ENCODE data around the gene FOXE3.

Gene FOXE3

DNA sequence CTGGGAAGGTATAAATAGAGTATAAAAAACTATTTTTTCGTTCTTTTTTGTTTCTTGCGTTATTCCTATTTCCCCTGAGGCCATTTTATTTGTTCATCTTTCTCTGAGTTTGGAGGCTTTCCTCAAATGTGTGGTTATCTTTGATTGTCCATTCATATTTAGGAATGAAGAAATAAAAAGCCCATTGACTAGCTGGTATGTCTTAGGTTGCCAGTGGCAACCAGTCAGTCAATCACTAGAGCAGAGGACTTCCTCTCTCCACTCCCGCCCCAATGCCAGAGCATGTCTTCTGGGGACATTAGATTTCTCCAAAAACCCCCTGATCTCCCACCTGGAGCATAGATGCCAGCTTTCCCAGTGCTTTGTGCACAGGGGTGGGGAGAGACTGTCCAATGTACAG is 20.7 kb upstream of the FOXE3 start:
- Mint-ChIP-seq H3K4me3 (no peak overlapping the region), H3K27me3 (peaks cover 18% of the 10 kb centered on the region), H3K9me3 (no peaks in the 10 kb centered on the region), H3K4me1 (no peaks in the 10 kb centered on the region), H3K36me3 (ENCODE audit: low read depth) (no peaks in the 10 kb centered on the region), H3K27ac (no peak overlapping the region)
- no peak for DNase-seq
- ATAC-seq, result no peak

DNA sequence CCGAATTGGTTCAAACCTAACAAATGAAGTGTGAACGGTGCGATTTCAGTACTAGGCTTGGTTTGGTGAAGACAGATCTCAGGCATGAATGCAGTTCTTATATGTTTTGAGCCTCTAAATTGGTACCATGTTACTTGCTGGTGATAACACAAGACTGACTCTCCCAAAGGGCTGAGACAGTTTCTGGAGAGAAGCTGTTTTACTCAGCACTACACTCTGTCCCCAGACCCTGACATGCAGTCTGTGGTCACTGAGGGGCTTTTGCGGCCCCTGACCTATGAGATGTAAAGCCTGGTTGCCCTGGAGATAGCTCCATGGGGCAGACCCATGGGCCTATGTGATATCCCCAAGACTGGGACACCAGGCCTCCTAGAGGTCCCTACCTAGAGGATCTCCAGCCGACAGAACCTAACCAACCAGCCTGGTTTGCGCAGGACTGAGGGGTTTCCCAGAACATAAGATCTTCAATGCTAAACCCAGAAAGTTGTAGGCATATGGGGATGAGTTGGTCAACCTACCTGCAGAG is 19.4 kb upstream of the FOXE3 start:
- H3K4me3 Mint-ChIP-seq, result no peak overlapping the region
- ATAC-seq, result no peak
- no peaks in the 10 kb centered on the region for H3K4me1 Mint-ChIP-seq
- no peak for DNase-seq
- H3K36me3 Mint-ChIP-seq (ENCODE audit: low read depth), result no peaks in the 10 kb centered on the region
- H3K27me3 Mint-ChIP-seq, result peaks cover 20% of the 10 kb centered on the region
- no peaks in the 10 kb centered on the region for H3K9me3 Mint-ChIP-seq
- no peak overlapping the region for H3K27ac Mint-ChIP-seq

DNA sequence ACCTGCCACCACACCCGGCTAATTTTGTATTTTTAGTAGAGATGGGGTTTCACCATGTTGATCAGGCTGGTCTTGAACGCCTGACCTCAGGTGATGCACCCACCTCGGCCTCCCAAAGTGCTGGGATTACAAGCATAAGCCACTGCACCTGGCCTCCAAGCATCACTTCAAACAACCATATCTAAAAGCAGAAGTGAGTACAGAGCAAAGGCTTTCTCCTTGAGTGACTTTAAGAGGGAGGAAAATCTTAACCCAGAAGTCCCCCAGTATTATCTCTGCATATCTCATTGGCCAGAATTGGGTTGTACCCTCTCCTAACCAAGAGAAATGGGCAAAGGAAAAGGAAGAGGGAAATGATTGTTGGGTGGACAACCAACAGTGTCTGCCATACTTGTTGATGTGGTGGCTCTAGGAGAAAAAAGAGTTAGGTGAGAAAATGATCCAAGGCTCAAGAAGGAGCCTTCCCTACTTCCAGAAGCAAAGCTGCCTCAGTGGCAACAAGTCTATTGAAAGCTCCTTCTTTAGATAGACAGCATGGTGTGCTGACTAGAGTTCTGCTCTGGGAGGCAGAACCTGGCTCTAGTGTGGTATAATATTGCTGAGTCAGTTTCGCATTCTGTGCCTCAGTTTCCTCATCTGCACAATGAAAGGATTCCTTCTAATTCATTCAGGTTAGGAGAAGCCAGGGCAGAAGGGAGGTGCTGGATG is 16.8 kb upstream of the FOXE3 start:
- DNase-seq (no peak), ATAC-seq (no peak)
- no peaks in the 10 kb centered on the region for H3K36me3 Mint-ChIP-seq (ENCODE audit: low read depth)
- H3K9me3 Mint-ChIP-seq, result no peaks in the 10 kb centered on the region
- no peak overlapping the region for H3K4me3 Mint-ChIP-seq
- H3K4me1 Mint-ChIP-seq, result no peaks in the 10 kb centered on the region
- H3K27ac Mint-ChIP-seq, result no peak overlapping the region
- H3K27me3 Mint-ChIP-seq, result peaks cover 14% of the 10 kb centered on the region

DNA sequence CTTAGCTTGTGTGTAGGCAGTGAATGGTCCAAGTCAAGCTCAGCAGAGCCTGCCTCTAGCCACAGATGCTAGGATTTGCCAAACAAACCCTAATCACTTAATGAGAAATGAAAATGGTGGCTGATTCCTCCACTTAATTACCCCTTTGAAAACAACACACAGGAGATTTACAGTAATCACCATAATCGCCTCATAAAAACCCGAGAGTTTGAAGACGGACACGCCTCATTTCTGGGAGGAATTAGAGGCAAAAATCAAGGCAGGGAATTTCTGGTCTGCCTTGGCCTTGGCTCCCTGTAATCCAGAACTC is 16.3 kb upstream of the FOXE3 start:
- no peaks in the 10 kb centered on the region for H3K4me1 Mint-ChIP-seq
- ATAC-seq (no peak), DNase-seq (no peak)
- no peak overlapping the region for H3K27ac Mint-ChIP-seq
- no peaks in the 10 kb centered on the region for H3K36me3 Mint-ChIP-seq (ENCODE audit: low read depth)
- peaks cover 9% of the 10 kb centered on the region for H3K27me3 Mint-ChIP-seq
- no peak overlapping the region for H3K4me3 Mint-ChIP-seq
- no peaks in the 10 kb centered on the region for H3K9me3 Mint-ChIP-seq

DNA sequence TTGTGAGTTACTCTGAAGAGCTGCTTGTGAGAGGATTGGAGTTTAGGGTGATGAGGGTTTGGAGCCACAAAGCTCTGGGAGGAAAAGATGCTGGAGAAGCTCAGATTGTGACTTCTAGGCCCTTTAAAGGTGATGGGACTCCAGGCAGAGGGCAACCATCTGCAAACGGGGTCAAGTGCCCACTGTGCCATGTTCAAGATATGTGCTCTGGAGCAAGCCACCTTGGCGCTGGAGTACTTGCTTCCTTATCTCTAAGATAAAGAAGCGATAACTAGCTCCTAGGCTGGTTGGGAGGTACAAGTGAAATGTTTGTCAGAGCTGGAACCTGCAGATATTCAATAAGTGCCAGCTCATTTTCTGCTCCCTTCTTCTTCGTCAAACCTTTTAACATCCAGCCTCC is 14.3 kb upstream of the FOXE3 start:
- no peak for ATAC-seq
- no peak for DNase-seq
- Mint-ChIP-seq H3K27ac (no peak overlapping the region), H3K9me3 (no peaks in the 10 kb centered on the region), H3K27me3 (peaks cover 8% of the 10 kb centered on the region), H3K36me3 (ENCODE audit: low read depth) (no peaks in the 10 kb centered on the region), H3K4me1 (no peaks in the 10 kb centered on the region), H3K4me3 (no peak overlapping the region)

DNA sequence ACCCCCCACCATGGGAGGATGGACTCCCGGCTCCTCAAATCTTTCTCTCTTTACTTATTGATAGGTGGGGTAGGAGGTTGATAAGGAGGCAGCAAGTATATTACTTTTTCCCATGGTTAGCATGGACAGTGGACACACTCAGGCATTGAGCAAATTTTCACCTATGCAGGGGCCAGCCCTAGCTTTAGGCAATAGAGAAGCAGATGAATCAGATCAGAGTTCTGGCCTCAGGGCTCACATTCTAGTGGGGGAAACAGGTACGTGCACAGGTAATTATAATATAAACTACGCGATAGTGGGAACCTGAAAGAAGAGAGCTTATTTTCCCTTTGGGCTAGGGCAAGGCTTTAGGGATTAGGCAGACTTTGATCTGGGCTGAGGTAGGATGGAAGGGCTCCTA is 13.5 kb upstream of the FOXE3 start:
- H3K4me3 Mint-ChIP-seq, result no peak overlapping the region
- H3K4me1 Mint-ChIP-seq, result no peaks in the 10 kb centered on the region
- no peak for DNase-seq
- H3K9me3 Mint-ChIP-seq, result no peaks in the 10 kb centered on the region
- no peaks in the 10 kb centered on the region for H3K36me3 Mint-ChIP-seq (ENCODE audit: low read depth)
- H3K27ac Mint-ChIP-seq, result no peak overlapping the region
- no peak for ATAC-seq
- peaks cover 8% of the 10 kb centered on the region for H3K27me3 Mint-ChIP-seq

DNA sequence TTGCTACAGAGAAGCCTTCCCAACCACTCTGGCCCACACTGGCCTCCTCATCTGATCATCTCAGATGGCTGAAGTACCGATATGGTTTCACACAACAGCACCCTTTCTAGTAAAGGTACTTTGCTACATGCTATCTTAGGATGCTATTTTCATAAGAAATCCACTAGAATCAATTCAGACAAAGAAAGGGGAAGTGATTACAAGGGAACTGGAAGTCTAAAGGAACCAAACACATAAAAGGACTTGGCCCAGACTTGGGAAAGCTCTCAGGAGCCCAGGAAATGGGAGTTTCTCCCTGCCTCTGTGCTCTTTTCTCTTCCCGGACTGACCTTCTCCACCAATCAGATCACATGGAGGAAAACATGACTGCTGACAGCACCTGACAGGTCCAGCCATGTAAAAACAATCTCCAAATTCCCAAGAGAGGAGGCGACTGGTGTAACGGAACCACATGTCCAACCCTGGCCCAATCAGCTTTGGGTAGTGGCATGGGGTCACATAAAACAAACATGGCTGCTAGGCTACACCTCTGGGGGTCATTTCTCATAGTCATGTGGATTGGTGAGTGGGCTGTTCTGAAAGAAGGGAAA is 12.7 kb upstream of the FOXE3 start:
- ATAC-seq (no peak), DNase-seq (no peak)
- H3K36me3 Mint-ChIP-seq (ENCODE audit: low read depth), result no peaks in the 10 kb centered on the region
- H3K4me1 Mint-ChIP-seq, result no peaks in the 10 kb centered on the region
- H3K27ac Mint-ChIP-seq, result no peak overlapping the region
- peaks cover 5% of the 10 kb centered on the region for H3K27me3 Mint-ChIP-seq
- H3K4me3 Mint-ChIP-seq, result no peak overlapping the region
- H3K9me3 Mint-ChIP-seq, result no peaks in the 10 kb centered on the region

DNA sequence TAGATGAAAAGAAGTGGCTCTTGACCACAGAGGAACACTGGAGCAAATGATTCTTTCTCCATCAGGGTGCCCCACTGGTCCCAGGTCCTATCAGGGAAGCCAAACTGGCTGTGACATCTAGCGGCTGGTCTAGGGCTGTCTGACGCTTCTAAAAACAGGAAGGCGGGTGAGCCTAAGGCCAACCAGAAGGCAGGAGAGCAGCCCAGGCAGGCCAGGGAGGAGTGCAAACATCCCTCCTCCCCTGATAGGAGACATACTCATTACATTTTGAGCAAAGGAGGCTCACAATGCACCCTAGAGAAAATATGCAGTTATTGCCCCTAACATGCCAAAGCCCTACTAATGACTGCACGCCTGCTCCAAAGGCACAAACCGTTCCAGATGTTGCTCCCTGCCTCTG is 10.4 kb upstream of the FOXE3 start:
- Mint-ChIP-seq H3K9me3 (no peaks in the 10 kb centered on the region), H3K27me3 (peaks cover 6% of the 10 kb centered on the region), H3K4me1 (no peaks in the 10 kb centered on the region), H3K36me3 (ENCODE audit: low read depth) (no peaks in the 10 kb centered on the region), H3K27ac (no peak overlapping the region), H3K4me3 (no peak overlapping the region)
- DNase-seq (no peak), ATAC-seq (no peak)

DNA sequence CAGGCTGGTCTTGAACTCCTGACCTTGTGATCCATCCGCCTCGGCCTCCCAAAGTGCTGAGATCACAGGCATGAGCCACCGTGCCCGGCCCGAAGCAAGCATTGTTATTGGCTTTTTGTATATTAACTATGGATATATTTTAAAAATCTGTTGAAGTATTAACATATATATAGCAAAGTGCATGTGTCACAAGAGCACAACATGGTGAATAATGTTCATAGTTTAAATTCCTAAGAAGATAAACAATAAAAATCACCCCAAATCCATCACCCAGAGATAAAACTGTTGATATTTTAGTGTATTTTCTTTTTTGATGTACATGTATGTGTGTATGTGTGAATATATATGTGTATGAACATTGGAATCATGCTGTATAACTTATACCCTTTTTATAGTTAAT is 9.1 kb upstream of the FOXE3 start:
- Mint-ChIP-seq H3K9me3 (no peaks in the 10 kb centered on the region), H3K4me1 (no peaks in the 10 kb centered on the region), H3K36me3 (ENCODE audit: low read depth) (no peaks in the 10 kb centered on the region), H3K4me3 (no peak overlapping the region), H3K27ac (no peak overlapping the region), H3K27me3 (peaks cover 3% of the 10 kb centered on the region)
- ATAC-seq (no peak), DNase-seq (no peak)

DNA sequence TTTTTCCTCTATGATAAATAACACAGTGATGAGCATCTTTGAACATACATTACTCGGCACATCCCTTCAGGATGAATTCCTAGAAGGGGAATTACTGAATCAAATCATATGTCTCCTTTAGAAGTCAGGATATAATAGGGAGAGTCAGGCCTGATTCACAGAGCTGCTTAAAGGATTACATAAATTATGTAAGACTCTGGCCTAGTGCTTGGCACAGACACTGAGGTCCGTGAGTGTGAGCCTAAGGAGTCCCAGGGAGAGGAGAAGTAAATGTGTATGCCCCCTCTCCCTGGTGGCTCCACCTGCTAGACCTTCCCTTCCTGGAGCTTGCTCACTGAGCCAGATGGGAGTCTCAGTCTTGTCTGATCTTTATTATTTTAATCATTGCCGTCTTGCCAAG is 8.6 kb upstream of the FOXE3 start:
- Mint-ChIP-seq H3K9me3 (no peaks in the 10 kb centered on the region), H3K27me3 (peaks cover 3% of the 10 kb centered on the region), H3K36me3 (ENCODE audit: low read depth) (no peaks in the 10 kb centered on the region), H3K4me1 (no peaks in the 10 kb centered on the region), H3K27ac (no peak overlapping the region), H3K4me3 (no peak overlapping the region)
- DNase-seq (no peak), ATAC-seq (no peak)

DNA sequence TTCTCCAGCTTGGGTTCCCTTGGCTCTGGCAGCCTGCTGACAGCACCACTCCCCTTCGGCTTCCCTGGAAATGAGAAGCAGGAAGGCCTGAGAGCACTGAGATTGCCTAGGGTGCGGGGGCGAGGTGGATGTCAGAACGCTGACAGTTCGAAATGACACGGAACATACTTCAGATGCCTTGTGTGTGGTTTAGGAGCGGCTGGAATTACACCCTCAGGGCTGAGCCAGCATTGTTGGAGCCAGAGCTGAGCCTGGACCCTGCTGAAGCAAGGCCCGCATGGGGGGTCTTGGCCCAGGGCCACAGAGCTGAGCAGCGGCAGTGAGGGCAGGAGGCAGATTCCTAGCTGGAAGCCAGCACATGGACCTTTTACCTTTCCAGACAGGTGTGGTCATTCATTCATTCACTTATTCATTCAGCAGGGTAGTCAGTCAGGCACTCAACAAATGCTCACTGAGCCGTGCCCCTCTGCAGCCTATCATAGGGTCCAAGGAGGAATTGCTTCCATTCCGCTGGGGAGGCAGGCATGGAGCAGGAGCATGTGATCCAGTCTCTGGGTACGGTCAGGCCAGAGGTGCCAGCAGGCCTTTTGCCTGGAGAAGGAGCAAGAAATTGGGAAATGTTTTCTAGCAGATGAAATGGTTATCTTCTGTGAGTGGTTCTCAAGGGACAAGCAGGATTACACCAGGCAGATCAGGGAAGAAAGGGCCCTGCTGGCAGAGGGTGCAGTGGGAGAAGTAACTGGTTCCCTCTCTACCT is 6.6 kb upstream of the FOXE3 start:
- Mint-ChIP-seq H3K9me3 (no peaks in the 10 kb centered on the region), H3K36me3 (ENCODE audit: low read depth) (no peaks in the 10 kb centered on the region), H3K4me3 (no peak overlapping the region), H3K27ac (no peak overlapping the region), H3K4me1 (no peaks in the 10 kb centered on the region), H3K27me3 (peaks cover 11% of the 10 kb centered on the region)
- ATAC-seq, result no peak
- no peak for DNase-seq

DNA sequence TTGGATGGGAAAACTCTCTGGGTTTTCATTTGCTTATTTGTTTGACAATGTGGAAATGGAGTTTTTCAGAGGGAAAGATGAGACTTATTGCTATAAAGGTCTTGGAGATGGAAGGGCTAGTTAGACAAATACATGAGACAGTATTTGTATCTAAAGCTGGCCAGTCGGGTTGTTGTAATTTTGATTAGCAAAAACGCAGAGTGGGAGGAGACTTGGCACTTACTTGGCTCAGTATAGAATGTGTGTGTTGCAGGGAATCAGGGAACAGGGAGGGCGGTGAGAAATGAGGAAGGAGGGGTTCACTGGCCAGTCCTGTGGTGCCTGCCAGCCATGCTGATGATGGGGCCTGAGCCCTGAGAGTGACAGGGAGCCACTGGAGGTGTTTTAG is 6.0 kb upstream of the FOXE3 start:
- no peaks in the 10 kb centered on the region for H3K36me3 Mint-ChIP-seq (ENCODE audit: low read depth)
- ATAC-seq (no peak), DNase-seq (no peak)
- no peaks in the 10 kb centered on the region for H3K4me1 Mint-ChIP-seq
- H3K9me3 Mint-ChIP-seq, result no peaks in the 10 kb centered on the region
- H3K27ac Mint-ChIP-seq, result no peak overlapping the region
- H3K4me3 Mint-ChIP-seq, result no peak overlapping the region
- H3K27me3 Mint-ChIP-seq, result peaks cover 12% of the 10 kb centered on the region

DNA sequence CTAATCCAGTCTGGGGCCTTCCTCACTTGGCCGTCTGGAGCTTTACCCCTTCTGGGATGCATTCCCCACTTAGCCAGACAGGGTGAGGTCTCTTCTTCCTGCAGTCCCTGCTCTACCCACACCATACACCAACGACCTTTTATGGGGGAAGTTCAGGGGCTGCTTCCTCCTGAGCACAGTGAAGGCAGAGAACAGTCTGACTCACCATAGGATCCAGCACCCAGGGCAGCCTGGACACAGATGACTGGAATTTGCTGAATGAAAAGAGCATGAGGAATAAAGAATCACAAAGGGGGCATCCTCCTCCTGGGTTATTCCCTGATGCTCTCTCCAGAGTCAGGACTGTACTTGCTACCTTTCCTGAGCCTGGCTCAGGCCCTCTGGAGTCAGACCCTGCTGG is 4.6 kb upstream of the FOXE3 start:
- DNase-seq, result no peak
- peak; percentile 27 for ATAC-seq
- H3K27me3 Mint-ChIP-seq, result peaks cover 23% of the 10 kb centered on the region
- no peaks in the 10 kb centered on the region for H3K36me3 Mint-ChIP-seq (ENCODE audit: low read depth)
- H3K9me3 Mint-ChIP-seq, result no peaks in the 10 kb centered on the region
- H3K4me3 Mint-ChIP-seq, result no peak overlapping the region
- H3K27ac Mint-ChIP-seq, result no peak overlapping the region
- no peaks in the 10 kb centered on the region for H3K4me1 Mint-ChIP-seq

DNA sequence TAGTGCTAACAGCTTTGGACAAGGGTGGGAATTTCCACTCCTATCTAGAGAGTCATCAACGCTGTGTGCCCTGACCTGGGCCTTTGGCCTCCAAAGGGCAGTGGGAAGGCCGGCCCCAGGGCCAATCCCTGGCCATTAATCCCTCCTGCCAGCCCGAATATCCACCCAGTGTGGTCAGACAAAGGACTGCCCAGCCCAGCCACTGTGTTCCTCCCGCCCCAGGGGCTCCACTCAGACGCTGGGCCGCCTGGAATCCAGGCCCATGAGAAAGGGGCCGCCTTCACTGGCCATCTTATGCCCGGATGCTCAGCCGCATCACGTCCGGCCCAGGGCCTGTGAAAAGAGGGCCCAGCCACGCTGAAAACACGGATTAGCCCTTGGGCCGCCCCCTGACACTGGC is 3.6 kb upstream of the FOXE3 start:
- DNase-seq, result no peak
- peaks cover 27% of the 10 kb centered on the region for H3K27me3 Mint-ChIP-seq

More for the DNA sequence above, 3.6 kb upstream of the FOXE3 start:
- ATAC-seq, result no peak
- Mint-ChIP-seq H3K4me3 (no peak overlapping the region), H3K36me3 (ENCODE audit: low read depth) (no peaks in the 10 kb centered on the region), H3K27ac (no peak overlapping the region), H3K4me1 (peaks cover under 1% of the 10 kb centered on the region), H3K9me3 (no peaks in the 10 kb centered on the region)
